Measurements from ENCODE around the gene MRPS15. TPM values are rescaled to one million over a fixed set of nuclear protein-coding genes. Genes with fewer than 3 reads are reported as not detected.

Gene MRPS15
- total and polyA plus RNA-seq, 2 of the 13 experiments (the other 11 are each of a cell fraction or from before 2014, with no cell fraction given): 59.0 to 113 TPM

DNA sequence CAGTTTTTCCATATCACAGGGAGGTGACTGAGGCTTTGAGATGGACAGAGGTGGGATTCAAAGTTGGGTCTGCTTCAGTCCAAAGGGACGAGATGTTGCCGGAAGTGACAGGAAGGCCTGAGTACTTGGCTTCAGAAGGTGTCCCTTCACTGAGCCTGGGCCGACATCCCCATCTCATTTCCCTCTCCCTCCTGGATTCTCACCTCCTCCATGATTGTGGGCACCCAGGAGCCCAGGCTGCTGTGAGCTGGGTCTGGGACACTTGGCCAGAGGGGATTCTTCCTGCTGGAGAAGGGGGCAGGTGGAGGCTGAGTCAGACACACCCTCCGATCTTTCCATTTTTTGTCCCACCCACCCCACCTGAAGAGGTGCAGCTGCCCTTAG is 2.8 kb upstream of the MRPS15 start:
- FAIRE-seq: no peak
- H3K36me3 ChIP-seq (replicated peaks in 1 of 2; ENCODE audit: control insufficient read depth in 1 of 2, insufficient read depth in 2 of 2, low read length in 2 of 2): peaks cover 2 to 5% of the 10 kb centered on the region in 2 experiments; a peak in 3 of 5 replicates
- H3K79me2 ChIP-seq (ENCODE audit: insufficient read depth, low read length): peaks cover 17% of the 10 kb centered on the region
- no peak overlapping the region for H2AFZ ChIP-seq (ENCODE audit: low read length)
- CTCF ChIA-PET (ENCODE audit: low intra/inter-chr PET ratio, low total read pairs): no interaction called here
- POLR2A ChIA-PET: interaction anchor here (1.2 to 3.6 kb wide), 2 partner anchors 17 to 66 kb away, joined by 3 to 18 read pairs; partner anchors contain the start of gene OSCP1
- no peak overlapping the region for H3K4me2 ChIP-seq (ENCODE audit: low read depth, low read length)
- no peaks in the 10 kb centered on the region; a peak in 1 of 5 replicates for H3K27me3 ChIP-seq (ENCODE audit: control insufficient read depth in 1 of 2, insufficient read depth in 2 of 2, low read length in 2 of 2)
- H3K9me3 ChIP-seq (ENCODE audit: low read length): no peaks in the 10 kb centered on the region
- no peak overlapping the region for H3K27ac ChIP-seq (ENCODE audit: extremely low read length, insufficient read depth, low read length)
- ATAC-seq: no peak
- H3K4me1 ChIP-seq (ENCODE audit: insufficient read depth, low read length): peaks cover 53% of the 10 kb centered on the region
- no peak overlapping the region for H3K4me3 ChIP-seq (replicated peaks in 1 of 3; ENCODE audit: insufficient read depth in 1 of 3, low read depth in 2 of 3, low read length in 3 of 3)
- WGBS (ENCODE audit: low lambda C conversion rate): 100% methylated on average over 3 of the region's 4 CpGs
- in situ Hi-C loops (cut with HindIII; ENCODE audit: extremely low pct_ligation_motif_present, low pct_unique_long_range_greater_than_20kb) (no loop called here), intact Hi-C loops (cut with micrococcal nuclease; ENCODE audit: unreplicated experiment) (no loop called here)
- BruUV-seq (replicated peaks): no TSS peak
- no peak for DNase-seq (ENCODE audit: low spot score)
- H3K9ac ChIP-seq (ENCODE audit: insufficient read depth, low read depth, low read length): no peak overlapping the region
- no peak for TF ChIP-seq POLR2A (IDR thresholded peaks at IDR 0.05; ENCODE audit: insufficient read depth in 1 of 2, low read depth in 2 of 2, low read length in 2 of 2)
- TF ChIP-seq PITX1 (CRISPR knock-in tag; IDR thresholded peaks at IDR 0.05): no peak
- TF ChIP-seq HCFC1 (IDR thresholded peaks at IDR 0.05; ENCODE audit: low read depth, low read length): no peak
- TF ChIP-seq MTF2 (CRISPR knock-in tag; IDR thresholded peaks at IDR 0.05; ENCODE audit: borderline replicate concordance): no peak
- TF ChIP-seq ETV6 (CRISPR knock-in tag; conservative IDR thresholded peaks at IDR 0.05): no peak
- TF ChIP-seq CHD2 (IDR thresholded peaks at IDR 0.05; ENCODE audit: low read depth, low read length): no peak
- no peak for TF ChIP-seq CSRNP2 (CRISPR knock-in tag; conservative IDR thresholded peaks at IDR 0.05; ENCODE audit: low read depth)
- TF ChIP-seq, protein P1, sequence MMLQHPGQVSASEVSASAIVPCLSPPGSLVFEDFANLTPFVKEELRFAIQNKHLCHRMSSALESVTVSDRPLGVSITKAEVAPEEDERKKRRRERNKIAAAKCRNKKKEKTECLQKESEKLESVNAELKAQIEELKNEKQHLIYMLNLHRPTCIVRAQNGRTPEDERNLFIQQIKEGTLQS (CRISPR knock-in tag; IDR thresholded peaks at IDR 0.05): no peak
- no peaks in the 10 kb centered on the region for H4K20me1 ChIP-seq (ENCODE audit: insufficient read depth, low read length)

Measured in HepG2 (cell line).